Measurements from ENCODE around the gene TNNC1. TPM values are rescaled to one million over a fixed set of nuclear protein-coding genes. Genes with fewer than 3 reads are reported as not detected.

TNNC1 gene
- total RNA-seq, 2 experiments from 2014 or later: 4.8 to 5.9 TPM

- TF ChIP-seq CTCF (IDR thresholded peaks at IDR 0.05): no peak
- Mint-ChIP-seq H3K4me1 (ENCODE audit: low read depth) (no peaks in the 10 kb centered on the region), H3K4me3 (no peak overlapping the region), H3K9me3 (no peaks in the 10 kb centered on the region), H3K36me3 (ENCODE audit: low read depth) (peaks cover 8% of the 10 kb centered on the region), H3K27ac (no peak overlapping the region), H3K27me3 (no peaks in the 10 kb centered on the region)
- CTCF ChIA-PET: no interaction called here
- intact Hi-C loops (cut with micrococcal nuclease): no loop called here
- ATAC-seq (no peak), DNase-seq (no peak)
- POLR2A ChIA-PET: no interaction called here
Observed at GRCh38 chr3:52493232-52494017, 39.6 kb upstream of the TNNC1 start.

DNA sequence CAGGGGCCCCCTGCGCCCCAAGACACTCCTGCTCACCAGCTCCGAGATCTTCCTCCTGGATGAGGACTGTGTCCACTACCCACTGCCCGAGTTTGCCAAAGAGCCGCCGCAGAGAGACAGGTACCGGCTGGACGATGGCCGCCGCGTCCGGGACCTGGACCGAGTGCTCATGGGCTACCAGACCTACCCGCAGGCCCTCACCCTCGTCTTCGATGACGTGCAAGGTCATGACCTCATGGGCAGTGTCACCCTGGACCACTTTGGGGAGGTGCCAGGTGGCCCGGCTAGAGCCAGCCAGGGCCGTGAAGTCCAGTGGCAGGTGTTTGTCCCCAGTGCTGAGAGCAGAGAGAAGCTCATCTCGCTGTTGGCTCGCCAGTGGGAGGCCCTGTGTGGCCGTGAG, 38.2 kb upstream of the TNNC1 start:
- POLR2A ChIA-PET: no interaction called here
- Mint-ChIP-seq H3K9me3 (no peaks in the 10 kb centered on the region), H3K27me3 (no peaks in the 10 kb centered on the region), H3K27ac (no peak overlapping the region), H3K36me3 (ENCODE audit: low read depth) (peaks cover 14% of the 10 kb centered on the region), H3K4me1 (ENCODE audit: low read depth) (no peaks in the 10 kb centered on the region), H3K4me3 (no peak overlapping the region)
- CTCF ChIA-PET: interaction anchor here (1.2 kb wide), 1 partner anchor 9 kb away, joined by 3 read pairs; no protein-coding TSS in a partner anchor
- DNase-seq: no peak
- ATAC-seq: no peak
- no peak for TF ChIP-seq CTCF (IDR thresholded peaks at IDR 0.05)
- intact Hi-C loops (cut with micrococcal nuclease): no loop called here

- ATAC-seq: no peak
- no peak overlapping the region for H3K27ac Mint-ChIP-seq
- intact Hi-C loops (cut with micrococcal nuclease): no loop called here
- H3K9me3 Mint-ChIP-seq: no peaks in the 10 kb centered on the region
- POLR2A ChIA-PET: interaction anchor here (1.7 kb wide), 1 partner anchor 34 kb away, joined by 4 read pairs; no protein-coding TSS in a partner anchor
- no peak overlapping the region for H3K4me3 Mint-ChIP-seq
- H3K27me3 Mint-ChIP-seq: no peaks in the 10 kb centered on the region
- DNase-seq: no peak
- no peak for TF ChIP-seq CTCF (IDR thresholded peaks at IDR 0.05)
- CTCF ChIA-PET: interaction anchor here (1.2 kb wide), 2 partner anchors 8 to 45 kb away, joined by 3 read pairs; no protein-coding TSS in a partner anchor
- peaks cover 14% of the 10 kb centered on the region for H3K36me3 Mint-ChIP-seq (ENCODE audit: low read depth)
- no peaks in the 10 kb centered on the region for H3K4me1 Mint-ChIP-seq (ENCODE audit: low read depth)
Observed at GRCh38 chr3:52490939-52491526, 37.2 kb upstream of the TNNC1 start.

DNA sequence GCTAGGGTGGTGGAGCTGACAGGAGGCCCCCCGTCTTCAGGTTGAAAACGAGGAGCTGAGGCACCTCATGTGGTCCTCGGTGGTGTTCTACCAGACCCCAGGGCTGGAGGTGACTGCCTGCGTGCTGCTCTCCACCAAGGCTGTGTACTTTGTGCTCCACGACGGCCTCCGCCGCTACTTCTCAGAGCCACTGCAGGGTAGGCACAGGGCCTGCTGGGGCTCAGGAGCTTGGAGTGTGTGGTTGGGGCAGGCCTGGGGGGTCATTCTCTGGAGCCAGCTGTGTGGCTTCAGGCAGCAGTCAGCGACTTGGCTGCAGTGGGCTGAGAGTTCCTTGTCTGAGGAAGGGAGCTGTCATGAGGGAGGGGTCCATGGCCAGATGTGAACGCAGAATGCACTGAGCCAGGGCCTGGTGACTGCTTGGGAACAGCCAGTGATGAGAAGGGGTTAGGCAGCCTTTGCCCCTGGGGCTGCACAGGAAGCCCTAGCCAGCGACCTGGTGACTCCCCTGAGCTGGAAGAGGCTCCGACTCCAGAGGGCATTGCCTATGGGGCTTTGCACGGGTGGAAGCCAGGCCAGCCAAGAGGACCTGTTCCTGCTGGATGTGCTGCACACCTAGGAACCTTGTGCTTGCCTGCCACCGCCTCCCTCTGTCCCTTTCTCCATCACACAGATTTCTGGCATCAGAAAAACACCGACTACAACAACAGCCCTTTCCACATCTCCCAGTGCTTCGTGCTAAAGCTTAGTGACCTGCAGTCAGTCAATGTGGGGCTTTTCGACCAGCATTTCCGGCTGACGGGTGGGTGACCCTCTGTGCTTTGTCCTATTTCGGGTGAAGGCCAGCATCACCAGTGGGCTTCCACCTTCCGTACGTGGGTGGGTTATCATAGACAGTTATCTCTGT, 36.4 kb upstream of the TNNC1 start:
- H3K4me3 Mint-ChIP-seq: no peak overlapping the region
- TF ChIP-seq CTCF (IDR thresholded peaks at IDR 0.05): no peak
- no peaks in the 10 kb centered on the region for H3K9me3 Mint-ChIP-seq
- POLR2A ChIA-PET: interaction anchor here (0.8 to 1.7 kb wide), 3 partner anchors 21 to 42 kb away, joined by 3 to 4 read pairs (median 3); no protein-coding TSS in a partner anchor
- H3K36me3 Mint-ChIP-seq (ENCODE audit: low read depth): peaks cover 14% of the 10 kb centered on the region
- no peak overlapping the region for H3K27ac Mint-ChIP-seq
- no peaks in the 10 kb centered on the region for H3K27me3 Mint-ChIP-seq
- CTCF ChIA-PET: interaction anchor here (0.8 to 1.2 kb wide), 3 partner anchors 8 to 44 kb away, joined by 3 read pairs; no protein-coding TSS in a partner anchor
- intact Hi-C loops (cut with micrococcal nuclease): no loop called here
- ATAC-seq (no peak), DNase-seq (no peak)
- no peaks in the 10 kb centered on the region for H3K4me1 Mint-ChIP-seq (ENCODE audit: low read depth)

Data from activated CD8-positive, alpha-beta T cell treated with anti-CD3 and anti-CD28 coated beads for 36 hours (primary cell).